HEK293 (cell line): ENCODE results near the gene AHCTF1.

Experiments used
- CTCF ChIP-seq: fragments of 450-650 bp; formaldehyde crosslinking; IDR thresholded peaks from 2 replicates; pipeline ENCODE4 v1.5.1; 2016; ENCODE audit warnings: missing biosample characterization, missing genetic modification characterization
- TRIM28 ChIP-seq: IDR thresholded peaks from 2 replicates; pipeline ENCODE4 v1.6.1; 2011; ENCODE audit warnings: low read length, control low read depth, borderline replicate concordance
- ZBTB21 ChIP-seq: fragments of 450-650 bp; formaldehyde crosslinking; IDR thresholded peaks from 2 replicates; pipeline ENCODE4 v1.5.1; 2017; ENCODE audit warnings: missing biosample characterization, missing genetic modification characterization
- ZBTB7A ChIP-seq: fragments of 450-650 bp; formaldehyde crosslinking; IDR thresholded peaks from 2 replicates; pipeline ENCODE4 v1.5.1; 2016; ENCODE audit warnings: low read depth, missing biosample characterization, missing genetic modification characterization
- ZNF148 ChIP-seq: fragments of 450-650 bp; formaldehyde crosslinking; IDR thresholded peaks from 2 replicates; pipeline ENCODE4 v1.5.0; 2017; ENCODE audit warnings: missing biosample characterization, missing genetic modification characterization, borderline replicate concordance
- ZNF335 ChIP-seq: fragments of 450-650 bp; formaldehyde crosslinking; conservative IDR thresholded peaks from 2 replicates; pipeline ENCODE4 v1.5.1; 2016; ENCODE audit warnings: missing biosample characterization, missing genetic modification characterization
- ZNF701 ChIP-seq: fragments of 450-650 bp; formaldehyde crosslinking; IDR thresholded peaks from 2 replicates; pipeline ENCODE4 v1.5.1; 2016; ENCODE audit warnings: missing biosample characterization, missing genetic modification characterization

- TF ChIP-seq CTCF: no peak
- no peak for TF ChIP-seq ZNF335 (tag by site-specific recombination)
- TF ChIP-seq ZNF701: no peak
- TF ChIP-seq ZNF148 (tag by site-specific recombination): no peak
- TF ChIP-seq ZBTB7A (tag by site-specific recombination): no peak
- no peak for TF ChIP-seq ZBTB21 (tag by site-specific recombination)
- TF ChIP-seq TRIM28: no peak
Observed at GRCh38 chr1:246933893-246934292, 2.1 kb upstream of the AHCTF1 start.
